ENCODE data around the gene MKNK1.

MKNK1 gene

DNA sequence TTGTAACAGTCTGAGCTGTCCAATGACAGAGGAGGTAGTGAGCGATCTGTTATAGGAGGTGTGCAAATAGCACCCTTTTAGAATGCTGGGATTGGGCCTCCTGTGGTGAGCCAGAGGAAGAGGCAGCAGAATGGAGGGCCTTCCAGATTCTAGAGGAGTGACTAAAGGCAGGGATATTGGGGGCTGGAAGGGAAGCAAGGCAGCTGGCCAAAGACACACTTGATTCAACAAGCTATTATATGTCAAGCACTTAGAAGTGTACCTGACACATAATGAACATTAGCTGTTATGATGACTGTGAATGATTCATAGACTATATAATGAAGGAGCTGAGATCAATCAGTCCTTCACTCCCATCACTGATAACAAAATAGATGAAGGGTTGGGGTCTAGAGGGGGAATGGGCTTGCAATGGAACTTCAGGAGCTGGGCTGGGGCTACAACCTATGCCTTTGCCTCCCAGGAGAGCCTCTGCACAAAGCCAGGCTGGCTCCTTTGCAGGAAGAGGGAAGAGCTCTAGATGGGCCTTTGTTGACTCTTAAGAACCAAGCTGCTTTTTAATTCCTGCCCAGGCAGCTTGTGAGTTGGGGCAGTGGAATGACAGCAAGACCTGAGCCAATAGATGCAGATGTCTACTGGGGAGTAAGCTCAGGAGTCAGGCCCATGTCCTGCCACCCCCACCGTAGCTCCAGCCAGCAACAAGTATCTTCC, 2.3 kb upstream of the MKNK1 start:
- Histone ChIP-seq H3K27ac (peak overlapping the region; percentile 53 to 80), H3K4me3 (no peak overlapping the region)
- no peak for DNase-seq (ENCODE audit: low spot score)
- TF ChIP-seq, protein P1, sequence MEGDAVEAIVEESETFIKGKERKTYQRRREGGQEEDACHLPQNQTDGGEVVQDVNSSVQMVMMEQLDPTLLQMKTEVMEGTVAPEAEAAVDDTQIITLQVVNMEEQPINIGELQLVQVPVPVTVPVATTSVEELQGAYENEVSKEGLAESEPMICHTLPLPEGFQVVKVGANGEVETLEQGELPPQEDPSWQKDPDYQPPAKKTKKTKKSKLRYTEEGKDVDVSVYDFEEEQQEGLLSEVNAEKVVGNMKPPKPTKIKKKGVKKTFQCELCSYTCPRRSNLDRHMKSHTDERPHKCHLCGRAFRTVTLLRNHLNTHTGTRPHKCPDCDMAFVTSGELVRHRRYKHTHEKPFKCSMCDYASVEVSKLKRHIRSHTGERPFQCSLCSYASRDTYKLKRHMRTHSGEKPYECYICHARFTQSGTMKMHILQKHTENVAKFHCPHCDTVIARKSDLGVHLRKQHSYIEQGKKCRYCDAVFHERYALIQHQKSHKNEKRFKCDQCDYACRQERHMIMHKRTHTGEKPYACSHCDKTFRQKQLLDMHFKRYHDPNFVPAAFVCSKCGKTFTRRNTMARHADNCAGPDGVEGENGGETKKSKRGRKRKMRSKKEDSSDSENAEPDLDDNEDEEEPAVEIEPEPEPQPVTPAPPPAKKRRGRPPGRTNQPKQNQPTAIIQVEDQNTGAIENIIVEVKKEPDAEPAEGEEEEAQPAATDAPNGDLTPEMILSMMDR (IDR thresholded peaks at IDR 0.05), result no peak

DNA sequence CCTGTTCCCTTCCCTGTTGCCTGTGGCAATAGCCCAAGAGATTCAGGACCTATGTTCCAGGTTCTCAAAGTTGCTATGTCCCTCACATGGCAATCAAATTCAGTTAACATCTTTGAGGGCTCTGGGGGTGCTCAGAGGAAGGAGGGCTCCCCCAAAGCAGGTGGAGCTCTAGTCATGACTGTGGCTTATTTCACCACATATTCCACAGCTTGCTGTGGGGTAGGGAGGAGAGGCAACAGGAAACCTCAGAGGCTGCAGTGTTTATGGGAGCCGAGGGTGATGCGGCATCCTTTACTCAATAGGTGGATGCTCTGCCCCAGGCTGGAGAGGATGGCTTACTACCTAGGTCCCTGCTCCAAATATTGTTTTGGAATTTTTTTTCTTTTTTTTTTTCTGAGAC, 1.2 kb upstream of the MKNK1 start:
- no peak overlapping the region for H3K27ac ChIP-seq
- TF ChIP-seq, protein P1 (IDR thresholded peaks at IDR 0.05), result no peak
- DNase-seq (ENCODE audit: low spot score), result no peak
- H3K4me3 ChIP-seq, result no peak overlapping the region

DNA sequence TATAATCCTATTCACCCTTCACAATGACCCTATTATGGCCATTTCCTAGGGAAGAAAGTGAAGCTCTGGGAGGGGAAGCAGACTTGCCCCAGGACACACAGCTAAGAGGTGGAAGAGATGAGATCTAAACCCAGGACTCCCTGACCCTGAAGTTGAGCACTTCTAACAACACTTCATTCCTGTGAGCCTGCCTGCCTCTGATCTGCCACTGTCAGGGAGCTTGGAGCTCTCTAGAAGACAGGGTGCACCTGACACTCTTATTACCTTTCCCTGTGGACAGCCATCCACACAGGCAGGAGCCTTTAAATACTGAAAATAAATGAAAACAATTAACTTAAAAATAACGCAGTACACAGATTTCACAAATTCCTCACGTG, 599 bp downstream of the MKNK1 start:
- H3K4me3 ChIP-seq, result peak overlapping the region; percentile 85
- peak overlapping the region; percentile 78 to 91 for H3K27ac ChIP-seq
- no peak for DNase-seq (ENCODE audit: low spot score)
- TF ChIP-seq, protein P1 (IDR thresholded peaks at IDR 0.05), result no peak

DNA sequence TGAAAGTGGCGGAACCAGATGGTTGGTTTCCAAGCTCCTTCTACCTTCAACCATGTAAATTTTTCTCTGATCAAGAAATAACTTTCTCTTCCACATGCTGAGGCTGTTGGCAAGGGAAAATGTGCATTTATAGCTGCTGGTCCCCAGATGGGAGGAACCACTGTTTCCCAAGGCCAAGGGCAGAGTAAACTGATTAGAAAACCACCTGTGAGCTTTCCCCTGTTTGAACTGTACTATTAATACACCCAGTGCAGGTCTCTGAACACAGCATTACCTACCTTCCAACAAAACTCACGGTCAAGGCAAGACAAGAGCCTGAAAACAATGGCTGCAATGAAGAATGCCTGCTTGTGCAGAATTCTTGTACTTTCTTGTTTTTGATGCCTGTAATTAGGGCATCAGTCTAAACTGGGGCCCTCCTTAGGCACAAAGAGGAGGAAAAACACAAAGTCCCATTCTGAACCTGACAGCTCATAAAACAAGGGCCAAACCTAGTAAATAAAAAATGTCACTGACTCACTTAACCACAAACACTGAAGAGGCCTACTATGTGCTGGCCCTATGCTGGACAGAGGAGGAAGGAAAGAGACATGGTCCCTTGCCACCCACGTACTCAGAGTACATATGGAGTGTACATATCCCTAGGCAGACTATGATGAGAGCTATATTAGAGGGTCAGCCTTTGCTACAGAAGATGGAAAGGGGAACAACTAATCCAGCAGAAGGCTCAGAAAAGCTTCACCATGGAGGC, 2.6 kb downstream of the MKNK1 start:
- DNase-seq (ENCODE audit: low spot score), result no peak
- TF ChIP-seq, protein P1 (IDR thresholded peaks at IDR 0.05), result no peak
- H3K27ac ChIP-seq, result no peak overlapping the region

DNA sequence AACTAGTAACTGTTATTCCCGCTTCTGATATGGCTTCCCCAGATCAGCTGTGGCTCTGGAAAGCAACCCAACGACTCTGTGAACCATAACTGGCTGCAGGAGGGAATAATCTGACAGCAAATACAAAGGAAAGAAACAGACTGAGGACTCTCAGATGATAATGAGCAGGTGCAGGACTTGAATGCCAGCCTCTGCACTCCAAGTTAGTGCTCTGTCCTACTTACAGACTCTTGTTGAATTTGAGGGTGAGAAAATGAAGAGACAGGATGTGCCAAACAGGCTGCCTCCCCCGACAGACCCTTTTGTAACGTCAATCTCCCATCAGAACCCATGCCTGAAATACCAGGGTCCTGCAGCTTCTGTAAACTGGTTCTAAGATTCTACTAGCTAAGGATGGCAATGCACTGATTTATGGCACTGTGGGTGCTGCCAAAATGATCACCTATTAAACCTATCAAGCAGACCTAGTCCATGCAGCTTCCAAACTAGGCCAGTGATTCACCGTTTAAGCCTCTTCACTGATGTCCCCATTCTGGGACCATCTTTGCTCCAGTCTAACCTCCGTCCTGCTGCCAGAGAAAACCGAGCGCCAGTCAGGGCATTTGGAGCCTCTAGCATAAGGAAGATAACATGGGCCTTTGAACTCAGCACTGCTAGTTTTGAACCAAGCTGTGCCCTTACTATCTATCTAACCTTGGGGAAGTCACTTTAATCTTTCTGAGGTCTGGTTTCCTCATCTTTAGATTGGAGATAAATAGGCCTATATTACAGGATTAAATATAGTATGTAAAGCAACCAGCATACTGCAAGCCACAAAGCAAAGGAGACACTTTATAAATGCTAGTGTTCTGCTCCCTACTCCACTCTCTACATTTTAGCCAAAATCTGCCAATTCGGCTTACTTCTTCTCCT, 4.8 kb downstream of the MKNK1 start:
- H3K27ac ChIP-seq, result peak overlapping the region in 1 of 2 donors; percentile 36
- TF ChIP-seq, protein P1 (IDR thresholded peaks at IDR 0.05), result no peak

More for the DNA sequence above, 2.6 kb downstream of the MKNK1 start:
- no peak overlapping the region for H3K4me3 ChIP-seq

DNA sequence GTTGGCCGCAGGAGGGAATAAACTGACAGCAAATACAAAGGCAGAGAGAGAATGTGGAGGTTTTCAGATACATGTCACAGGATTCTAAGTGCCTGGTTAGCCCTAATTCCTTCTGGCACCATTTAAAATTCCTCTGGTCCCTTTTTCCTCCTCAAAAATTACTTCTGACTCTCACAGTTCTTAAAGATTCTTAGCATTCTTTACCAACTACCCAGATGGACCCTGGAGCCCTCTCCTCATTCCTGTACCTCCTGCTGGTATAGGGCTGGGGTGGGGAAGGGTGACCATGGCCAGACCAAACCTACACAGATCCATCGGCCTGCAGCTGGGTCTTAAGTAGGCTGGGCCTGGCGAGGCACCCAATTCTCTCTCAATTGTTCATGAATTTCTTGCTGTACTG, 7.2 kb downstream of the MKNK1 start:
- TF ChIP-seq, protein P1 (IDR thresholded peaks at IDR 0.05), result no peak
- H3K27ac ChIP-seq, result peak overlapping the region in 1 of 2 donors; percentile 11
- DNase-seq (ENCODE audit: low spot score), result no peak
- H3K4me3 ChIP-seq, result no peak overlapping the region

More for the DNA sequence above, 4.8 kb downstream of the MKNK1 start:
- no peak overlapping the region for H3K4me3 ChIP-seq
- DNase-seq (ENCODE audit: low spot score), result no peak

All from coronary artery (tissue), 2 donors.